Forelimb muscle (tissue), 1 donor: ENCODE results near the gene IGFBP6. TPM values are rescaled to one million over a fixed set of nuclear protein-coding genes. Genes with fewer than 3 reads are reported as not detected.
A peak's percentile ranks its signal among the peaks of the same experiment; 100 is the strongest.
"Not testable (repeated sequence)": the region's sequence is repeated elsewhere in the genome, so short reads cannot be mapped to it uniquely, and the experiment has no call there.

Experiments used
- DNase-seq: peaks from one replicate; pipeline ENCODE4 v3.0.0-alpha.2; 2013; ENCODE audit warnings: low read depth
- polyA plus RNA-seq: library from polyadenylated mRNA; unstranded; fragments of 120-200 nt; gene quantifications from one replicate; pipeline ENCODE4 v1.2.1, GENCODE V29; 2013; ENCODE audit not compliant: insufficient read length

The IGFBP6 gene
- polyA plus RNA-seq, 1 donor, result 59.2 TPM

DNA sequence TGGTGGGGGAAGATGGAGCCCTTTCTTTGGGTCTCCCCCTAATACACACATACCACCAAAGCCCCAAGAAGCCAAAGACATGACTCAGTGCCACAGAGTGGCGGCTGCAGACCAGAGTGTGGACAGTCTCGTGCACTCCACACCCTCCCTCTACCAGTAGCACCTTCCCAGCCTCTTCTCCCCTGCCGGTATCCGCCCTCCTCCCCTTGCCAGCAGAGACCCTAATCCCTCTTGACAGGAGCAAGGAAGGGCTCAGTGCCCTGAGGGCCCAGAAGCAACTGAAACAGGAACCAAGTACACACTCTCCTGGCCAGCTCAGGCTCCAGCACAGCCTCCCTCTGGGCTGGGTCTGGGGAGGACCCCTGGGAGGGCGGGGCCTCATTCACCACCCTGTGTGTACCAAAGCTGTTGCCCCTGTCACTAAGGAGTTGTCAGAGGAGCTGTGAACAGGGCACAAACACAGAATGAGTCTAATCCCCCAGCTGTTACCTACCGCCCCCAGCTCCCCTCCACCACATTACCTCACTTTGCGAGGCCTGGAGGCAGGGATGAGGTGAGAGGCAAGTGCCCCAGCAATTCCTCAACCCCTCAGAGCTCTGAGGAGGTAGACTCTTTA, 26.5 kb upstream of the IGFBP6 start:
- no peak for DNase-seq

DNA sequence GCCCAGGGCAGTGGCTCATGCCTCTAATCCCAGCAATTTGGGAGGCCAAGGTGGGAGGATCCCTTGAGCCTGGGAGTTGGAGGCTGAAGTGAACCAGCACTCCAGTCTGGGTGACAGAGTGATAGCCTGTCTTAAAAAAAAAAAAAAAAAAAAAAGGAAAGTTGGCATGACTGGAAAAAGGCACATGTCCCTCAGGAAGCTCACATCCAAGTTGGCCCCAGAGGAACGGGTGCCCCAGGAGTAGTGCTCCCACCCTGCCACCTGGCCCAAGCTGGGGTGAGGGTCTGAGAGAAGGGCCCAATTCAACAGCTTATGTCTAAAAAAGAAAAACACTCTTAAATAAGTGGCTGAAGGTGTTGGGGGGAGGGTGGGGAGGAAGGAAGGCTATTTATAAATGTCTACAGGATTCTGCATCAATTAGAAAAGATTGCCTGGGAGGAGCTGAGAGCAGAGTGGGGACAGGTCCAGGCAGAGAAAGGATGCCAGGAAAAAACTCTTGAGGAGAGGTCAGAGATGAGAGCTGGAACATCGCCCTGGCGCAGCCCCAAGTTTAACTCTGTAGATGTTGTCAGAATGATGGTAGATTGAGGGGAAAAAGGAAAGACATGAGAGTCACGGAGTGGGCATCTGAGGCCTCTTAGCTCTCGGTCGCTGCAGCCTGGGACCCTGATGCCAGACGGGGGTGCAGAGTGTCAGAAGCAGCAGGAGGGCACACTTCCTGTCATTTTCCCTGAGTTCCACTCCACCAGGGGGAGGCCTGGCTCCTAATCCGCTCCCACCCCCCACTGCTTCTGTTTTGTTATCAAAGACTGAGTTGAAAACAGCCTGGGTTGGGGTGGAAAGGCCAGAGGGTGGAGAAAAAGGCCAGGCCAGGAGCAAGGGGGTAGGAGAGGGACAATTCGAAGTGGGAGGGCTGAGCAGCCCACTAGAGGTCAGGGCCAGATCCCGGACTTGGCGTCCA, 25.6 kb upstream of the IGFBP6 start:
- DNase-seq, result peak; percentile 93

DNA sequence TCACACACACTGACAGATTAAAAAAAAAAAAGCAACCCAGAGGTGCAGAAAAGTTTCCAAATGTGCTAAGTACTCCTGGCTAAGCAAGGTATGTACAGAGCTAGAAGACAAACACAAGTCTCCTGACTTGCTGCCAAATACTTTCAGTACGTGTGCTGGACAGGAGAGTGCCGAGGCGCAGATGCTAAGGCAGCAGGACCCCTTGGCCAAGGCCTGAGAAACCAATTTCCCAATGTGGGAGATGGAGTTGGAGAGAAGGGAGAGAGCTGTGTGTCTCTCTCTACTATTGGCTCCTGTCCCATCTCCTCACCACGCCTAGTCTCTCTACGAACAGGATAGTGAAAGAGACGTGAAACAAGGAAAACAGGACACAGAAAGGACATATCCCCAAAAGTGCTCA, 23.6 kb upstream of the IGFBP6 start:
- DNase-seq, result no peak

DNA sequence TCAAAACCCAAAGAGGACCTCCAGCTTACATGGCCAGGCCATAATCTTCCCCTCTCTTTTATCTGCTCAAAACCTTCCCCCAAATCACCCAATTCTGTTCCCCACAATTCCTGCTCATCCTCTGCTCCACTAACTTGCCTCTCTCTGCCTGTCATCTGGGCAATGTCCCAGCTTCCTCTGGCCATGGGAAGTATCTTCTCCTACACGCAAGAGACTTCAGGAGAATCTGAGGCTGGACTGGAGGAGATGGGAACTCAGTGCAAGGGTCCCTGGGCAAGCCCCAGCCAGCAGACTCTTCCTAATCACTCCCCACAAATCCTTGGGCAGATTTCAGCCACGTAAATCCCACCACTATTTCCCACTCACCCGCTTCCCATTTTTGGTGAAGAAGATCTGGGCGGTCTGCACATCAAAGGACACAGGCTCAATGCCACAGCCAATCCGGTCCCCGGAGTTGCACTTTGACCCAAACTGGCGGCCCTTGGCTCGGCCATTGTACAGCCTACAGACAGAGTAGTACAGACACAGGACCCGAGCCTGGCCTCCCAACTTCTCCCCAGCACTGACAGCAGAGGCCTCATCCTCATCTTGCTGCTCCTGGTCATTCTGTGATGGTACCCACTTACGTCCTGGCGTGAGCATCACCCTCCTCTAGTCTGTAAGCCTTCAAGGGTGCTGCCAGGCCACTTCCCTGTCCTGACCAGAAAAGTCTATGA, 23.0 kb upstream of the IGFBP6 start:
- DNase-seq, result no peak

DNA sequence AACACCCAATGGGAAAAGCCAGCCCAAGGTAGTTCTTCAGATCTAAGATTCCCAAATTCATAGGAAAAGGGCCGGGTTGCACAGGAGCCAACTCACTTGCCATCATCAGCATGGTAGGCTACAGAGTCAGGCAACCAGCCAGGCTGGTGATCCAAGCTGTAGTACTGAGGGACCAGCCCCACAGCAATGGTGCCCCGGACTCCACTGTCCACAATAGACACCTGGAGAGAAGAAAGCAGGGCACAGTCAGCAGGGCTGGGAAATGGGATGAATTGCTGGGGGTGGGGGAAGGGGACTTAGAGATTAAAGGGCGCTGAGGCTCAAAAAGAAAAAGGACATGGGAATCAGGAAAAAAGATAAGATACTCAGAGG, 22.5 kb upstream of the IGFBP6 start:
- no peak for DNase-seq

DNA sequence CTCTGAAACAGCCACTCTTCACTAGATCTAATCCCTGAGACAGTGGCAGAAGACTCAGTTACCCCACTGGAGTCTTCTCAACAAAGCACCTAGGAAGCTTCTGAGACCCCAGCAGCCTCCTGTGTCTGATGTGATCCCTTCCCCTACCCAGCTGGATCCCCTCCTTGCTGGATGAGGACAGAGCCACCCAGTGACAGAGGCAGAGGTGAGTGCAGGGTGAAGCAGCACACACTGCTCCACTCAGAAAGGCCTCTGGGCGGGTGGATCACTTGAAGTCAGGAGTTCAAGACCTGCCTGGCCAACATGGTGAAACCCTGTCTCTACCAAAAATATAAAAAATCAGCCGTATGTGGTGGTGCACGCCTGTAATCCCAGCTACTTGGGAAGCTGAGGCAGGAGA, 21.0 kb upstream of the IGFBP6 start:
- no peak for DNase-seq

DNA sequence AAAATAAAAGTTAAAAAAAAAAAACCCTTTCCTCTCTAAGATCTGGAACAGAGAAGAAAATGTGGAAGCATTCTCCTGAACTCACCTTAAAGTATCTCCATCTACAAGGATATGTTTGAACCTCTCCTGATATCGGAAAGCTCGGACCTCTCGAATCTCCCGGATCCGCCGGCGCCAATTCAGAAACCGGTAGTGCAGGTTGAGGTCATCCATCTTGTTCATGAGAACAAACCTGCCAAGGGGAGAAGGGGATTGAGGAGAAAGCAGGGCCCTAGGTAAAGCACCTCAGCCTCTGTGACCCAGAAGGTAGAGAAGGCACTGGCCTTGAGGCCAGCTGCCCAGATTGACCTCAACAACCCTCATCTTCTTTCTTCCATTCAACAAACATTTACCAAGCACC, 20.4 kb upstream of the IGFBP6 start:
- no peak for DNase-seq

DNA sequence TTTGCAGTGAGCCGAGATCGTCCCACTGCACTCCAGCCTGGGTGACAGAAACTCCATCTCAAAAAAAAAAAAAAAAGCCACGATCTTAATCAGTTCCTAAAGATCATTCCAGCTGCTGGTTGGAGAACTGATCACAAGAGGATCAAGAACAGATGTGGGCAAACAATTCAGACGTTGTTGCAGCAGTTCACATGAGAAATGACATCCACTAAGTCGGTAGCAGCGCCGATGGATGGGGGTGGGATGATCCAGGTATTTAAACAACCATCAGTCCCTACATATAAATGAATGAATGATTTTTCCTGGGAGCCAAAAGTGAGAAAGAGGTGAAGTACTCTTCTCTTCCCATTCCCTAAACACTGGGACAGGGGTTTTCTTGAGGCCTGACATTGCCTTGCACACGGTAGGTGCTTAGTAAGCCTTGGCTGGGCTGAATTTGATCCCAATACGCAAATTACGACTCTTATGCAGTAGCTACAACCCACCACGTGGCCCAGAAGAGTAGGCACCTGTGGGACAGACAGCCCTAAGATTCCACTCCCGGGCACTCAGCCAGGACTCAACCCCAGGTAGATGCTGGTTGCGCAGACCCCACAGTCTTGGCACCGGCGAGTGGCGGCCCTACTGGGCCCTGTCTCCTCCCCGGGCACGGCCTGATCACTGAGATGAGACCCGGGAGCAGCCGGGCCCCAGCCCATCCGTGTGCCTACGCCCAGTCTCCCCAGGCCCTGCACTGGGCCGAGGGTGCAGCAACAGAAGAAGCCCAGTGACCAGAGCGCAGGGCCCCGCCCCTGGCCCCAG, 18.8 kb upstream of the IGFBP6 start:
- DNase-seq, result no peak

DNA sequence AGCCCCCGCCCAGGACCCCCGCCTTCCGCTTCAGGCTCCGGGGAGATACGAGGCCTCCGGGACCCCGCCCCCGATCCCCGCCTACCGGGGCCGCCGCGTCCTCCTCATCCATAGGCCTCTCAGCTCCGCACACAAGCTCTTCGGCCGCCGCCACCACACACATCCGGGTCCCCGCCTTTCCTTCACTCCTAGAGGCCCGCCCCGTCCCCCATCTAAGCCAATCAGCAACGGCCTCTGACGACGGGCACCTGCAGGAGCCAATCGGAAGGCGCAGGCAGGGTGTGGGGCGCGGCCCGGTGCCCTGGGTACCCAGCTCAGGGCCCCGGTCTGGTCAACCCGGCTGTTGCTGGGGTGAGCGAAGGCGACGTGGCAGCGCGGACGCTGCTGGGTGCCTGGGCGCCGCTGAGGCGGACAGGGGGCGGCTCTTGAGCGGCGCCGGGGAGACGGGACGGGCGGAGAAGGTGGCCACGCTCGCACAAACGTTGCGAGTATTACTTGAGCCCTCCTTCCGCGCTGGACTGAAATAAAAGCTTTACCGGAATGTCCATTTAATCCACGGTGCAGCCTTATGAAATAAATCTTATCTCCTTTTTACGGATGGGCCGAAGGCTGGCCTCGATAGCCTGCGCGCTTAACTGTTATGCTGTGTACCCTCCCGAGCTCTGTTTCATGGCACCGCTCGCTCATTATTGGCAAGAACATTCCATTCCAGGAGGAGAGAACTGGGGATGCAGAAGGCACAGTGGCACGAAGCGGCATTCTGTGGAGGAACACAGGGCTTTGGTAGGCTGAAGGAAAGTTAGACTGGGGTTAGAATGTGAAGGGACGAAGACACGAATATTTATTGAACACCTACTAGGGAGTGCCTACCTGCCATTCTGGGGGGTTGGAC, 18.0 kb upstream of the IGFBP6 start, which contains the start of gene SPRYD3:
SPRYD3 (minus strand) TSS at position 165 of the 892 bp plus-strand sequence; CDS start at position 108, 57 bp downstream.
- DNase-seq, result peak; percentile 78

DNA sequence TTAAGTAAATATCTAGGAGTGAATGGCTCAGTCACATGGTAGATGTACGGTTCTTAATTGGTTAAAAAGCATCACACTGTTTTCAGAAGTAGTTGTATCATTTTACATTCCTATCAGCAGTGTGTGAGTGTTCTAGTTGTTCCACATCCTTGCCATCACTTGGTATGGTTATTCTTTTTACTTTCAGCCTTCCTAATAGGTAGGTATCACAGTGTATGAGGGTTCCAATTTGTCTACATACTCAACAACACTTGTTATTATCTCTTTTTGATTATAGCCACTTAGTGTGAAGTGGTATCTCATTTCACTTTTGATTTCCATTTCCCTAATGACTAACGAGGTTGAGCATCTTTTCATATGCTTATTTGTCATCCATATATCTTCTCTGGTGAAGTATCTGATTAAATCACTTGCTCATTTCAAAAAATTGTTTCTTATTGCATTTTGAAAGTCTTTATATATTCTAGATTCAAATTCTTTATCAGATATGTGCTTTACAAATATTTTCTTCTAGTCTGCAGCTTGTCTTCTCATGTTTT, 14.8 kb upstream of the IGFBP6 start:
- no peak for DNase-seq

DNA sequence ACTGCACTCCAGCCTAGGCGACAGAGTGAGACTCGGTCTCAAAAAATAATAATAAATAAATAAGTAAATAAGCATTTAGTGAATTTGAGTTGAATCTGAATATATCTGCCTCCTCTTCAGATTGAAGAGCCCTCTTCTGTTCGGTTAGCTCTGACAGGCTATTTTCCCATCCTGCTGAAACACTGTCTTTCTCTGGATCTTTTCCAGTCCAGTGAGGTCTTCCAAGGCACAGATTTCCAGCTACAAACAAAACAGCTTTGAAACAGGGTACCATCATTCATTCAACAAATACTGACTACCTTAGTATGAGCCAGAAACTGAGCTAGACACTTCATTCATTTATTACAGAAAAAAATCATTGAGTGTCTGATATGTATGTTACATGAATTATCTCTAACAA, 11.1 kb upstream of the IGFBP6 start:
- DNase-seq, result no peak

DNA sequence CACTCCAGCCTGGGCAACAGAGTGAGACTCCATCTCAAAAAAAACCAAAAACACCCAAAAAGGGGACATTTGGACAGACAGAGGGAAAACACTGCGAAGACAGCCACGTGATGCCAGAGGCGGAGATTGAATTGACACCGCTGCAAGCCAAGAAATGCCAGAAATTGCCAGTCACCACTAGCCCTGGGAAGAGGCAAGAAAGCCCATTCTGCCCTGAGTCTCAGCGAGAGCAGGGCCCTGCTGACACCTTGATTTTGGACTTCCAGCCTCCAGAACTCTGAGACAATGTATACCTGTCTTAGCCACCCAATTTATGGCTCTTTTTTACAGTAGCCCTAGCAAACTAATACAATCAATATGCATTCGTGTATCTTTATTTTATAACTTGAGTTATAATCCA, 7.4 kb upstream of the IGFBP6 start:
- no peak for DNase-seq

DNA sequence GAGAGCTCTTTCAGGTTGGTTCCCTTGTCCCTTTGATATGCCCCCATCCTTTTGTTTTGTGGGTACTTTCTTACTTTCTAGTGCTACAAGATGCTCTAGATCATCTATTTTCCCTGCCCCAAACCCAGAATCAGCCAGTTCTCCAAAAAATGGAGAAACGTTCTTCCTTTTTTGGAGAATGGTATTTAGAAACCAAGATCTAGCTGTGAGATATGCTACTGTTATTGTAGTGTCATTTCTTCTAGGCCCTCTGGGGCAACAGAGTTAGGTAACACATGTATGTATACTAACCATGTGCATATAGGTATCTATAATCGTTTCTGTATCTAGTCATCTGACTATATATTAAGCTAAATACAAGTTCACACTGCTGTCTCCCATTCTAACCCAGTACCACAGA, 6.9 kb upstream of the IGFBP6 start:
- no peak for DNase-seq

DNA sequence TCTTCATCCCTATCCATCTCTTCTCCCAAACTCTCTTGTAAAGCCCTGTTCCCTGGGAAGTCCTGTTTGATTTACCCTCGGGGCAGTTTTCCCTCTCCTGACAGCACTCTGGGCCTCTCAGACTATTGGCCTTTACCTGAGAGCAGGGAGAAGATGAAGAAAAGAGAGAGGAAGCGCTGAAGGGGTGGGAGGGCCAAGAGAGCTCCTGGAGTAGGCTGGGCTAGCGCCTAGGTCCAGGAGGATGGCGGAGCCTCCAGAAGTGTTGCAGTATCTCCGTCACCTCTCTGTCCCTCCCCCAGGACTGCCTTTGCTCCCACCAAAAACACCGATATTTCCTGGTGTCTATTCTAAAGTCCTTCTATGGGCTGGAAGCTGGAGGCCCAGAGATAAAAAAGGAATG, 5.7 kb upstream of the IGFBP6 start:
- no peak for DNase-seq

DNA sequence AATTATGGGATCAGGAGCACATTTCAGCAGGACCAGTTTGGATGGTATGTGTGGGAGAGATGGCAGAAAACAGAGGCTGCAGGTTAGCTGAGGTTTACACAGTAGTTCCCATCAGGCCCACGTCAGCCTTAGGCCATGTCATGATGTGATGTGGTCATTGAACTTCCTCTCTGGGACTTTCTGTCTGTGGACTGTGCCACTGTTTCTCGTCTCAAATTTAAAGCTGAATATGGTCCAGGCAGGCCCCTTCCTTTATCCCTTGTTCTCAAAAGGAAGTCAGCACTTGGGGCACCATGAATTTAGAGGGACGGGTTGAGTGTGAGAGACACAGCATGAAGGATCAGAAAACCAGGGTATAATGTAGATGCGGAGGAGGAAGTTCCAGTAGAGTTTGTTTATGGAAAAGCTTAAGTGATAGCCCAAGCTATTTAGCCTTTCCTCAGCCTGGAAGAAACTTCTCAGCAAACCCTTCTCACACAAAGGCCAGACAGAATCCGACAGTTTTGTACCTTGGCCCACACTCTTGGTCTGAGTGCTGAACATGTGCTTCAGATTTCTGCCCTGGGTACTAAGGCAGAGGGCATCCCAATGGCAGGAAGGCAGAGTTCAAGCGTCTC, 3.6 kb upstream of the IGFBP6 start:
- DNase-seq, result no peak

DNA sequence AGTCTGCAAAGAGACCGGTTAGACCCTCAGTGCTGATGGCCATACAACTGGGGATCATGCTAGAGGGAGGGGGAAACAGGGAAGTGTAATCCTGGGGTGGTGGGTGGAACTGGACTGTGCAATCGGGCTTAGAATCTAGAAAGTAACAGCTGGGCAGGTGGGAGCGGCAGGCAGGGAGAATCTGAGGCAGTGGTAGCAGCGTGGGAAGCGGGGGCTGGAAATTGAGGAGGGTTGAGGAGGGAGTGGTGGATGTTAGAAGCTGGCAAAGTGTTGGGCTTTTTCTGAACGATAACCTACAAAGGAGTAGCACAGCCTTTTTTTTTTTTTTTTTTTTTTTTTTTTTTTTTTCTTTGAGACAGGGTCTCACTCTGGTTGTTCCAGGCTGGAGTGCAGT, 3.1 kb upstream of the IGFBP6 start:
- DNase-seq, result no peak

DNA sequence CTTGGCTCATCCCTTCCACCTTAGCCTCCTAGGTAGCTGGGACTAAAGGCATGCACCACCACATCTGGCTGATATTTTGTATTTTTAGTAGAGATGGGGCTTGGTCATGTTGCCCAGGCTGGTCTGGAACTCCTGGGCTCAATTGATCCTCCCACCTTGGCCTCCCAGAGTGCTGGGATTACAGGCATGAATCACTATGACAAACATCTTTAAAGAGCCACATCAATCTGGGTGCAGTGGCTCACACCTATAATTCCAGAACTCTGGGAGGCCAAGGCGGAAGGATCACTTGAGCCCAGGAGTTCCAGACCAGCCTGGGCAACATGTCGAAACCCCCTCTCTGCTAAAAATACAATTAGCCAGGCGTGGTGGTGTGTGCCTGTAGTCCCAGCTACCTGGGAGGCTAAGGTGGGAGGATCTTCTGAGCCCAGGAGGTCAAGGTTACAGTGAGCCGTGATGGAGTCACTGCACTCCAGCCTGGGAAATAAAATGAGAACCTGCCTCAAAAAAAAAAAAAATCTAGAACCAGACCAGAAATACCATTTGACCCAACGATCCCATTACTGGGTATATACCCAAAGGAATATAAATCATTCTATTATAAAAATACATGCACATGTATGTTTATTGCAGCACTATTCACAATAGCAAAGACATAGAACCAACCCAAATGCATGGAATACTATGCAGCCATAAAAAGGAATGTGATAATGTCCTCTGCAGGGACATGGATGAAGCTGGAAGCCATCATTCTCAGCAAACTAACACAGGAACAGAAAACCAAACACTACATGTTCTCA, 2.5 kb upstream of the IGFBP6 start:
- DNase-seq, result not testable (repeated sequence)

DNA sequence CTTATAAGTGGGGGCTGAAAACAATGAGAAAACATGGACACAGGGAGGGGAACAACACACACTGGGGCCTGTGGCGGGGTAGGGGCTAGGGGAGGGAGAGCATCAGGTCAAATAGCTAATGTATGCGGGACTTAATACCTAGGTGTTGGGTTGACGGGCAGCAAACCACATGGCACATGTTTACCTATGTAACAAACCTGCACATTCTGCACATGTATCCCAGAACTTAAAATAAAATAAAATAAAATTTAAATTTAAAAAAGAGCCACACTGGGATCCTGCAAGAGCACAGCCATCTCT, 1.9 kb upstream of the IGFBP6 start:
- not testable (repeated sequence) for DNase-seq

DNA sequence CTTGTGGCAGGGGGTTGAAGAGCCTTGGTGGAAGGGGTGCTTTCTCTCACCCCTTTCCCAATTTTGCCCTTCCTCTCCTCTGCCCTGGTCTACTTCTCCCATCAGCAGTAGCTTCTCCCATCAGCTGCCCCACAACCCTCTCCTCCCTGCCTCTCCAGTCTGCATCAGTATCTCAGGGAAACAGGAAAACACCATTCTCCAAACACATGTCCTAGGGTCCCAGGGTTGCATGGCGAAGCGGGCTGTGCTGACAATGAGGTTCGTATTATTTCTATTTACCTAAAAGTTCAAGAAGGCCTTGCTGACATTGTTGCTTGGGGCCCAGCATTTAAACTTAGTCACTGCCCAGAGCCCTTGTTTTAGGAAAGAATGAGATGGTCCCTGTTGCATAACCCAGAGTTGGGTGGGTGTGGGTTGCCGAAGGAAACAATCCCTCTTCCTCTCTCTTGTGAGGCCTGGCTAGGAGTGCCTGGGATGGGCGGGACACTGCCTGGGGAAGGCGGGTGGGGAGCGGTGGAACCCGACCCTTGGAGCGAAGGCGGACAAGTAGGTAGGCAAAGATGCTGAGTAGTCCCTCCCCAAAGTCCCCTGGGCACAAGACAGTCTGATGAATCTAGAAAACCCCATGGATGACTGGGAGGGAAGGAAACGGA, 1.3 kb upstream of the IGFBP6 start:
- DNase-seq, result no peak
